K562 (cell line): ENCODE data around the gene MED20. TPM values are rescaled to one million over a fixed set of nuclear protein-coding genes. Genes with fewer than 3 reads are reported as not detected.

Source experiments
- CREB1 ChIP-seq, 2 experiments: sonication (generic) in 1 of 2; formaldehyde crosslinking in 1 of 2; IDR thresholded peaks; 2 replicates each; pipeline versions ENCODE4 v1.6.1 to v1.8.0; 2012 to 2022; ENCODE audit warnings: inconsistent platforms in 1 of 2, mild to moderate bottlenecking in 1 of 2, missing genetic modification reagents in 1 of 2, moderate library complexity in 1 of 2
- CTBP1 ChIP-seq: fragments of 450-650 bp; IDR thresholded peaks from 2 replicates; pipeline ENCODE4 v1.6.1; 2016; ENCODE audit warnings: borderline replicate concordance
- HSF4 ChIP-seq: fragments of 250-450 bp; sonication (Bioruptor Pico); IDR thresholded peaks from 2 replicates; pipeline ENCODE4 v2.1.2; 2022; ENCODE audit warnings: mild to moderate bottlenecking, moderate library complexity, borderline replicate concordance
- KDM5B ChIP-seq: fragments of 200-600 bp; sonication (generic); IDR thresholded peaks from 2 replicates; pipeline ENCODE4 v1.6.1; 2012; ENCODE audit warnings: low read depth, mild to moderate bottlenecking, moderate library complexity, low read length, control low read depth, inconsistent platforms; ENCODE audit not compliant: insufficient replicate concordance
- MCM7 ChIP-seq, 2 experiments: fragments of 450-650 bp; IDR thresholded peaks; 2 replicates each; pipeline ENCODE4 v1.6.1; 2016 to 2018
- RBM22 ChIP-seq: fragments of 200-400 bp; formaldehyde crosslinking; IDR thresholded peaks from 2 replicates; pipeline ENCODE4 v1.6.1; 2018; ENCODE audit warnings: low read length, low read depth; ENCODE audit not compliant: poor library complexity, severe bottlenecking
- polyA plus RNA-seq, 8 experiments: library from polyadenylated mRNA; depleted of rRNA in 4 of 8; stranded (reverse) in 5 of 8; unstranded in 3 of 8; fragments of >200 nt; fragmentation: Nextera tagmentation in 2 of 8; fragmentation: Illumina TruSeq in 1 of 8; extraction: Ambion mirVana in 2 of 8; extraction: Trizol in 1 of 8; gene quantifications; 2 replicates each; pipeline versions ENCODE4 v1.2.1 to v1.2.3, GENCODE V29; 2011 to 2014; ENCODE audit warnings: inconsistent platforms in 1 of 8, missing spikeins in 1 of 8
- total RNA-seq, 7 experiments: library from RNA; depleted of rRNA in 6 of 7; stranded (reverse); fragments of >200 nt in 6 of 7; fragmentation: Illumina TruSeq in 2 of 7; extraction: Trizol in 2 of 7; gene quantifications; 2 replicates each; pipeline versions ENCODE4 v1.2.1 to v1.2.3, GENCODE V29; 2011 to 2021; ENCODE audit warnings: low replicate concordance in 1 of 7
- TF ChIP-seq, protein P1 (sequence below), 2 experiments: fragments of 450-650 bp; formaldehyde crosslinking in 1 of 2; IDR thresholded peaks; 2 replicates each; pipeline versions ENCODE4 v1.4.0 to v1.6.1; 2014 to 2020; ENCODE audit warnings: mild to moderate bottlenecking in 2 of 2, borderline replicate concordance in 1 of 2, low read depth in 1 of 2
- TF ChIP-seq, protein P2 (sequence below): fragments of 250-450 bp; sonication (Bioruptor Pico); IDR thresholded peaks from 2 replicates; pipeline ENCODE4 v1.5.1; 2021; ENCODE audit warnings: mild to moderate bottlenecking
- TF ChIP-seq, protein P3 (sequence below): fragments of 450-650 bp; IDR thresholded peaks from 2 replicates; pipeline ENCODE4 v1.6.1; 2016; ENCODE audit warnings: borderline replicate concordance
- TF ChIP-seq, protein P4 (sequence below): sonication (generic); formaldehyde crosslinking; IDR thresholded peaks from 2 replicates; pipeline ENCODE4 v1.8.1; 2023; ENCODE audit warnings: mild to moderate bottlenecking, missing genetic modification reagents
- TF ChIP-seq, protein P5 (sequence below): sonication (generic); formaldehyde crosslinking; IDR thresholded peaks from 2 replicates; pipeline ENCODE4 v1.5.0; 2020; ENCODE audit warnings: missing genetic modification reagents

Gene MED20
- total and polyA plus RNA-seq, 9 of the 15 experiments (the other 6 are each of a cell fraction or from before 2014, with no cell fraction given) = 27.3 to 80.9 (median 46.0) TPM

DNA sequence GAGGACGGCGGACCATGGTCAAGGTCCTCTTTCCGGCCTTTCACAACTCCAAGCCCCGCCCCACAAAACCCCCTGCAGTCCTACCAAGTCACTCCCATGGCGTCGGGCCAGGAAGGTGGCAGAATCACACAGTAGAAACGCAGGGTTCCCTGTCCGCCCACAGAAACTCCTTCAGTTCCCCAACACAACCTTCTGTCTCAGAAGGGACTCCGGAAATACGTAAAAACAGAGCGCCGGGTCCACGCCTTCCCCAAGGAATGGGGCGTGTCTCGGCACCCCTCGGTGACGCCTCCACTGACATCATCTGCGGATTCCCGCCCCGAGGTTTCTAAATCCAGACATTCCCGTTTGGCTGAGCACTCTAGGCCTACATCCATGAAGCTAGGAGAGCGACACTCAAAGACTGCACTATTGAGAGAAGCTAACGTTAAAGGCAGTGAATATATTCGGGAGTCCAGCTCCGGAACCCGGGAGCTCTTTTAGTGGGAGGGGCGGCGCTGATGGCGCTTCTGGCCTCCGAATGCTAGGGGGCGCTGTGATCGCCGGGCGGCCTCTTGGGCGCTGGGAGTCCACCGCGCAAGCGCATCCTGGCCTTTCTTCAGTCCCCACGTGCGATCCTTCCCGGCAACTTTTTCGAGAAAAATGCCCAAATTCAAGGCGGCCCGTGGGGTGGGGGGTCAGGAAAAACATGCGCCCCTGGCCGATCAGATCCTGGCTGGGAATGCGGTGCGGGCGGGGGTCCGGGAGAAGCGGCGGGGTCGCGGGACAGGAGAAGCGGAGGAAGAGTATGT is at the start of gene MED20, which contains the start of gene BYSL (continued):
- TF ChIP-seq, protein P1, sequence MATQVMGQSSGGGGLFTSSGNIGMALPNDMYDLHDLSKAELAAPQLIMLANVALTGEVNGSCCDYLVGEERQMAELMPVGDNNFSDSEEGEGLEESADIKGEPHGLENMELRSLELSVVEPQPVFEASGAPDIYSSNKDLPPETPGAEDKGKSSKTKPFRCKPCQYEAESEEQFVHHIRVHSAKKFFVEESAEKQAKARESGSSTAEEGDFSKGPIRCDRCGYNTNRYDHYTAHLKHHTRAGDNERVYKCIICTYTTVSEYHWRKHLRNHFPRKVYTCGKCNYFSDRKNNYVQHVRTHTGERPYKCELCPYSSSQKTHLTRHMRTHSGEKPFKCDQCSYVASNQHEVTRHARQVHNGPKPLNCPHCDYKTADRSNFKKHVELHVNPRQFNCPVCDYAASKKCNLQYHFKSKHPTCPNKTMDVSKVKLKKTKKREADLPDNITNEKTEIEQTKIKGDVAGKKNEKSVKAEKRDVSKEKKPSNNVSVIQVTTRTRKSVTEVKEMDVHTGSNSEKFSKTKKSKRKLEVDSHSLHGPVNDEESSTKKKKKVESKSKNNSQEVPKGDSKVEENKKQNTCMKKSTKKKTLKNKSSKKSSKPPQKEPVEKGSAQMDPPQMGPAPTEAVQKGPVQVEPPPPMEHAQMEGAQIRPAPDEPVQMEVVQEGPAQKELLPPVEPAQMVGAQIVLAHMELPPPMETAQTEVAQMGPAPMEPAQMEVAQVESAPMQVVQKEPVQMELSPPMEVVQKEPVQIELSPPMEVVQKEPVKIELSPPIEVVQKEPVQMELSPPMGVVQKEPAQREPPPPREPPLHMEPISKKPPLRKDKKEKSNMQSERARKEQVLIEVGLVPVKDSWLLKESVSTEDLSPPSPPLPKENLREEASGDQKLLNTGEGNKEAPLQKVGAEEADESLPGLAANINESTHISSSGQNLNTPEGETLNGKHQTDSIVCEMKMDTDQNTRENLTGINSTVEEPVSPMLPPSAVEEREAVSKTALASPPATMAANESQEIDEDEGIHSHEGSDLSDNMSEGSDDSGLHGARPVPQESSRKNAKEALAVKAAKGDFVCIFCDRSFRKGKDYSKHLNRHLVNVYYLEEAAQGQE (IDR thresholded peaks at IDR 0.05; ENCODE audit: borderline replicate concordance) = no peak
- TF ChIP-seq, protein P1 (CRISPR knock-in tag; IDR thresholded peaks at IDR 0.05; ENCODE audit: low read depth) = no peak
- TF ChIP-seq, protein P2, sequence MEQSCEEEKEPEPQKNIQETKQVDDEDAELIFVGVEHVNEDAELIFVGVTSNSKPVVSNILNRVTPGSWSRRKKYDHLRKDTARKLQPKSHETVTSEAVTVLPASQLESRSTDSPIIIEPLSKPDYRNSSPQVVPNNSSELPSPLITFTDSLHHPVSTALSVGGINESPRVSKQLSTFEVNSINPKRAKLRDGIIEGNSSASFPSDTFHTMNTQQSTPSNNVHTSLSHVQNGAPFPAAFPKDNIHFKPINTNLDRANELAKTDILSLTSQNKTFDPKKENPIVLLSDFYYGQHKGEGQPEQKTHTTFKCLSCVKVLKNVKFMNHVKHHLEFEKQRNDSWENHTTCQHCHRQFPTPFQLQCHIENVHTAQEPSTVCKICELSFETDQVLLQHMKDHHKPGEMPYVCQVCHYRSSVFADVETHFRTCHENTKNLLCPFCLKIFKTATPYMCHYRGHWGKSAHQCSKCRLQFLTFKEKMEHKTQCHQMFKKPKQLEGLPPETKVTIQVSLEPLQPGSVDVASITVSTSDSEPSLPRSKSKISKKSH (CRISPR knock-in tag) = no peak
- peak; percentile 78 for TF ChIP-seq RBM22
- TF ChIP-seq, protein P3, sequence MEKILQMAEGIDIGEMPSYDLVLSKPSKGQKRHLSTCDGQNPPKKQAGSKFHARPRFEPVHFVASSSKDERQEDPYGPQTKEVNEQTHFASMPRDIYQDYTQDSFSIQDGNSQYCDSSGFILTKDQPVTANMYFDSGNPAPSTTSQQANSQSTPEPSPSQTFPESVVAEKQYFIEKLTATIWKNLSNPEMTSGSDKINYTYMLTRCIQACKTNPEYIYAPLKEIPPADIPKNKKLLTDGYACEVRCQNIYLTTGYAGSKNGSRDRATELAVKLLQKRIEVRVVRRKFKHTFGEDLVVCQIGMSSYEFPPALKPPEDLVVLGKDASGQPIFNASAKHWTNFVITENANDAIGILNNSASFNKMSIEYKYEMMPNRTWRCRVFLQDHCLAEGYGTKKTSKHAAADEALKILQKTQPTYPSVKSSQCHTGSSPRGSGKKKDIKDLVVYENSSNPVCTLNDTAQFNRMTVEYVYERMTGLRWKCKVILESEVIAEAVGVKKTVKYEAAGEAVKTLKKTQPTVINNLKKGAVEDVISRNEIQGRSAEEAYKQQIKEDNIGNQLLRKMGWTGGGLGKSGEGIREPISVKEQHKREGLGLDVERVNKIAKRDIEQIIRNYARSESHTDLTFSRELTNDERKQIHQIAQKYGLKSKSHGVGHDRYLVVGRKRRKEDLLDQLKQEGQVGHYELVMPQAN = peak; percentile 99
- TF ChIP-seq, protein P4, sequence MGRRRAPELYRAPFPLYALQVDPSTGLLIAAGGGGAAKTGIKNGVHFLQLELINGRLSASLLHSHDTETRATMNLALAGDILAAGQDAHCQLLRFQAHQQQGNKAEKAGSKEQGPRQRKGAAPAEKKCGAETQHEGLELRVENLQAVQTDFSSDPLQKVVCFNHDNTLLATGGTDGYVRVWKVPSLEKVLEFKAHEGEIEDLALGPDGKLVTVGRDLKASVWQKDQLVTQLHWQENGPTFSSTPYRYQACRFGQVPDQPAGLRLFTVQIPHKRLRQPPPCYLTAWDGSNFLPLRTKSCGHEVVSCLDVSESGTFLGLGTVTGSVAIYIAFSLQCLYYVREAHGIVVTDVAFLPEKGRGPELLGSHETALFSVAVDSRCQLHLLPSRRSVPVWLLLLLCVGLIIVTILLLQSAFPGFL = 0 out of 2 replicates have a peak, but pooled peaks have one; percentile 68
- TF ChIP-seq MCM7 (IDR thresholded peaks at IDR 0.05) = no peak
- peak; percentile 77 for TF ChIP-seq KDM5B
- peak; percentile 100 for TF ChIP-seq CREB1 (IDR thresholded peaks at IDR 0.05)
- TF ChIP-seq CREB1 (CRISPR knock-in tag; IDR thresholded peaks at IDR 0.05) = peak; percentile 100
- TF ChIP-seq, protein P5, sequence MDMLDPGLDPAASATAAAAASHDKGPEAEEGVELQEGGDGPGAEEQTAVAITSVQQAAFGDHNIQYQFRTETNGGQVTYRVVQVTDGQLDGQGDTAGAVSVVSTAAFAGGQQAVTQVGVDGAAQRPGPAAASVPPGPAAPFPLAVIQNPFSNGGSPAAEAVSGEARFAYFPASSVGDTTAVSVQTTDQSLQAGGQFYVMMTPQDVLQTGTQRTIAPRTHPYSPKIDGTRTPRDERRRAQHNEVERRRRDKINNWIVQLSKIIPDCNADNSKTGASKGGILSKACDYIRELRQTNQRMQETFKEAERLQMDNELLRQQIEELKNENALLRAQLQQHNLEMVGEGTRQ (CRISPR knock-in tag) = 0 out of 2 replicates have a peak, but pooled peaks have one; percentile 17
- TF ChIP-seq HSF4 (CRISPR knock-in tag) = no peak
- TF ChIP-seq CTBP1 = peak; percentile 69; the same call in 1 of the 2 replicates
